ENCODE data around the gene SYNE1. TPM values are rescaled to one million over a fixed set of nuclear protein-coding genes. Genes with fewer than 3 reads are reported as not detected.

Gene SYNE1
- total and polyA plus RNA-seq, 9 donors, result 70.4 to 279 (median 154) TPM

DNA sequence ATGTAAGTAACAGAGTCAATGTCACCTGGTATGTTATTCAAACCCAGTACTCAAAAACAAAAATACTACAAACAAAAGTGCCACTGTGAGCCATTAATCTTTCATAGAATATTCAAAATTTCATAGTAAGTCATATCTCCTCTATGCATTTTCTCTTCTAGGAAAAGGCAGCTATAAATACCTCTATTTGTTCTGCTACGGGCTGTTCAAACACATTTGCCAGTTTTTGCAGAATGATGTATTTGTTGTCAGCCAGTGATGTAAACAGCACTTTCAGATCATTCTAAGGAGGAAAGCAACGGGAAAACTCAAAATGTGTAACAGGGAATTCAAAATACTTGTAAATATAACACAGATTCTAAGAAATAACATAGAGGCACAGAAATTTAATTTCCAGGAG is 388.2 kb downstream of the SYNE1 start:
- intact Hi-C loops (cut with DNase I), result no loop called here
- peak overlapping the region in 1 of 2 donors; percentile 17 for H3K27ac ChIP-seq

DNA sequence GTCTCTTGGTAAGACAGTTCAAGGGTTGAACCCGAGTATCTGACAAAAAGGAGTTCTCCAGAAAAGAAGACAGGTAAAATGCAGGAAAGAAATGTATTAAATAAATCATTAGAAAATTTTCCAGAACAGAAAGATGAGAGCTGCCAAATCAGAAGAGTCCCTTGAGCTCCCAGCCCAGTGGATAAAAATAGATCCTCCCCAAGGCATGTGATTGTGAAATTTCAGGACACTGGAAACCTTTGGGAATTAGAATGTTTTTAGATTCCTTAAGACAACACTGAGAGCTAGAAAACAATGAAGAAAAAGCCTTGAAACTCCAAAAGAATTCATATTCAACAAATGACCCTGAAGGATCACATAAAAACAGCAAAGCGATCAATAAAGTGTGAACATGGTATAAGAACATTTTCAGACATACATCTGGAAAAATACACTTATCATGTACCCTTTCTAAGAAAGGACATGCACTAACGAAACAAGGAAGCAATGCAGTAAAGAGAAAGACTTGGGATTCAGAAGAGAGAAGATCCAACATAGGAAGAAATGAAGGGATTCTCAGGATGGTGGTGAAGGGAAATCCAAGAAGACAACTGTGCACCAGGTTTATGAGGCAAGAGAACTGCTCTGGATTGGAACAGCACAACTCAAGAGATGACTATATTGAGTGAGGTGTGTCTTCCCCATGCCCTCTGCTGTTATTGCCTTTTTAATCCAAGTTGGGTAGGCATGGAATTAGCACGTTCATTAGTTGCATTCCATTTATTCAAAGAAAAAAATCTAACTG is 390.4 kb downstream of the SYNE1 start:
- WGBS, 3 donors, result 56 to 73% (median 72%) methylated on average over 4 of the region's 4 CpGs
- Histone ChIP-seq H3K27ac (peak overlapping the region in 1 of 2 donors; percentile 62), H3K4me1 (ENCODE audit: insufficient read depth) (peaks cover 19% of the 10 kb centered on the region), H3K9me3 (no peaks in the 10 kb centered on the region), H3K36me3 (no peaks in the 10 kb centered on the region), H3K27me3 (no peaks in the 10 kb centered on the region), H3K4me3 (no peak overlapping the region)
- TF ChIP-seq EP300 (IDR thresholded peaks at IDR 0.05), result no peak
- TF ChIP-seq, protein P1, sequence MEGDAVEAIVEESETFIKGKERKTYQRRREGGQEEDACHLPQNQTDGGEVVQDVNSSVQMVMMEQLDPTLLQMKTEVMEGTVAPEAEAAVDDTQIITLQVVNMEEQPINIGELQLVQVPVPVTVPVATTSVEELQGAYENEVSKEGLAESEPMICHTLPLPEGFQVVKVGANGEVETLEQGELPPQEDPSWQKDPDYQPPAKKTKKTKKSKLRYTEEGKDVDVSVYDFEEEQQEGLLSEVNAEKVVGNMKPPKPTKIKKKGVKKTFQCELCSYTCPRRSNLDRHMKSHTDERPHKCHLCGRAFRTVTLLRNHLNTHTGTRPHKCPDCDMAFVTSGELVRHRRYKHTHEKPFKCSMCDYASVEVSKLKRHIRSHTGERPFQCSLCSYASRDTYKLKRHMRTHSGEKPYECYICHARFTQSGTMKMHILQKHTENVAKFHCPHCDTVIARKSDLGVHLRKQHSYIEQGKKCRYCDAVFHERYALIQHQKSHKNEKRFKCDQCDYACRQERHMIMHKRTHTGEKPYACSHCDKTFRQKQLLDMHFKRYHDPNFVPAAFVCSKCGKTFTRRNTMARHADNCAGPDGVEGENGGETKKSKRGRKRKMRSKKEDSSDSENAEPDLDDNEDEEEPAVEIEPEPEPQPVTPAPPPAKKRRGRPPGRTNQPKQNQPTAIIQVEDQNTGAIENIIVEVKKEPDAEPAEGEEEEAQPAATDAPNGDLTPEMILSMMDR (IDR thresholded peaks at IDR 0.05), result no peak
- no peak for TF ChIP-seq POLR2A (IDR thresholded peaks at IDR 0.05)
- DNase-seq, result no peak
- intact Hi-C loops (cut with DNase I), result no loop called here

More for the DNA sequence above, 388.2 kb downstream of the SYNE1 start:
- Histone ChIP-seq H3K4me3 (no peak overlapping the region), H3K27me3 (no peaks in the 10 kb centered on the region), H3K9me3 (no peaks in the 10 kb centered on the region), H3K36me3 (no peaks in the 10 kb centered on the region), H3K4me1 (ENCODE audit: insufficient read depth) (peaks cover 18% of the 10 kb centered on the region)
- 16 to 22% (median 16%) methylated on average over 2 of the region's 2 CpGs for WGBS, 3 donors
- TF ChIP-seq, protein P1 (IDR thresholded peaks at IDR 0.05), result no peak
- TF ChIP-seq EP300 (IDR thresholded peaks at IDR 0.05) (no peak), POLR2A (IDR thresholded peaks at IDR 0.05) (no peak)
- no peak for DNase-seq

DNA sequence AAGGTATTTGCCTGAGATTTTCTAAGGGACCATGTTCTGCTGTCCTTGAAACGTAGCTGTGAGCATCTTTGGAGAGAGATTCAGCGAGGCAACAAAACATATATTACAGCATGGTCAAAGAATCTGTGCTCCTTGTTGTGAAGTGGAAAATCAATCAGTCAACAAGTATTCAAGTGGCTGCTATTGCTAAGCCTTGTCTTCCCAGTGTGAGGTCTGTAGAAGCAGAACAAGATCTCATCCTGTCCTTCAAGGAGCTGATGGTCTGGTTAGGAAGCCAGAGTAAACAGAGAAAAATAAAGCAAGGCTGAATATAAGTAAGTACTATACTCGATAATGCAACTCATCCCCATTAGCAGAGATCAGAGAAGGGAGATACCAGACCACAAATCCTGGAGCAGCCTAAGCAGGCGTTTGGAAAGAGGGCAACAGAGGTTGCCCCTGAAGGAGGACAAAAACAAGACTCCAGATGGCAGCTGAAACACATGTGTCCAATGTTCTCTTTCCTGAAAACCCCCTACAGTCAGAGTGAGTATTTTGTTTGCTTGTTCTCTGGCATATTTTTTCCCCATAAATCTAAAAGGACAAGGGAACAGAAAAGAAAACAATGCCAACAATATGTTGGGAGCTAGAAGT is 392.0 kb downstream of the SYNE1 start:
- Histone ChIP-seq H3K4me3 (no peak overlapping the region), H3K36me3 (no peaks in the 10 kb centered on the region), H3K27ac (peak overlapping the region; percentile 17 to 62), H3K9me3 (no peaks in the 10 kb centered on the region), H3K27me3 (no peaks in the 10 kb centered on the region), H3K4me1 (ENCODE audit: insufficient read depth) (peaks cover 27% of the 10 kb centered on the region)
- intact Hi-C loops (cut with DNase I), result no loop called here
- WGBS, 3 donors, result 22 to 30% (median 22%) methylated on average over 4 of the region's 4 CpGs
- TF ChIP-seq EP300 (IDR thresholded peaks at IDR 0.05) (no peak), POLR2A (IDR thresholded peaks at IDR 0.05) (no peak)
- TF ChIP-seq, protein P1 (IDR thresholded peaks at IDR 0.05), result no peak
- no peak for DNase-seq

- no peaks in the 10 kb centered on the region for H3K36me3 ChIP-seq
- H3K4me1 ChIP-seq (ENCODE audit: insufficient read depth), result peaks cover 23% of the 10 kb centered on the region
- no peak for DNase-seq
- 17 to 25% (median 24%) methylated on average over 7 of the region's 7 CpGs for WGBS, 3 donors
- H3K4me3 ChIP-seq, result no peak overlapping the region
- no peaks in the 10 kb centered on the region for H3K27me3 ChIP-seq
- no peaks in the 10 kb centered on the region for H3K9me3 ChIP-seq
- TF ChIP-seq EP300 (IDR thresholded peaks at IDR 0.05), result no peak
- peak overlapping the region in 1 of 2 donors; percentile 54 for H3K27ac ChIP-seq
- intact Hi-C loops (cut with DNase I), result no loop called here
Measured at GRCh38 chr6:152241013-152241766, 396.0 kb downstream of the SYNE1 start.

Measured in ovary (tissue), 9 donors.